Measurements from ENCODE around the gene TEAD4. TPM values are rescaled to one million over a fixed set of nuclear protein-coding genes. Genes with fewer than 3 reads are reported as not detected.

Gene TEAD4
- polyA plus RNA-seq (2012; ENCODE audit: missing spikeins): 0.45 TPM

- FAIRE-seq: no peak
- DNase-seq (ENCODE audit: insufficient read length): peak; percentile 48
- TF ChIP-seq POLR2AphosphoS5 (IDR thresholded peaks at IDR 0.05; ENCODE audit: low read depth, low read length) (no peak), TAF1 (IDR thresholded peaks at IDR 0.05; ENCODE audit: borderline replicate concordance, low read depth, low read length) (no peak), POLR2A (IDR thresholded peaks at IDR 0.05; ENCODE audit: low read depth, low read length) (no peak)
Observed at GRCh38 chr12:2959192-2959504, at the start of gene TEAD4. TSS of gene TEAD4 (plus strand) at chr12:2959397.

- FAIRE-seq (no peak), DNase-seq (ENCODE audit: insufficient read length) (no peak)
- no peak for TF ChIP-seq POLR2A (IDR thresholded peaks at IDR 0.05; ENCODE audit: low read depth, low read length)
- no peak for TF ChIP-seq POLR2AphosphoS5 (IDR thresholded peaks at IDR 0.05; ENCODE audit: low read depth, low read length)
- no peak for TF ChIP-seq TAF1 (IDR thresholded peaks at IDR 0.05; ENCODE audit: borderline replicate concordance, low read depth, low read length)
Observed at GRCh38 chr12:2912216-2912575, 47.0 kb upstream of the TEAD4 start.

GRCh38 chr12:2919249-2919648 lies 39.9 kb upstream of the TEAD4 start:
- DNase-seq (ENCODE audit: insufficient read length) (no peak), FAIRE-seq (no peak)
- no peak for TF ChIP-seq POLR2AphosphoS5 (IDR thresholded peaks at IDR 0.05; ENCODE audit: low read depth, low read length)
- TF ChIP-seq TAF1 (IDR thresholded peaks at IDR 0.05; ENCODE audit: borderline replicate concordance, low read depth, low read length): no peak
- TF ChIP-seq POLR2A (IDR thresholded peaks at IDR 0.05; ENCODE audit: low read depth, low read length): no peak

GRCh38 chr12:2922329-2922728 lies 36.9 kb upstream of the TEAD4 start:
- TF ChIP-seq POLR2AphosphoS5 (IDR thresholded peaks at IDR 0.05; ENCODE audit: low read depth, low read length) (no peak), POLR2A (IDR thresholded peaks at IDR 0.05; ENCODE audit: low read depth, low read length) (no peak), TAF1 (IDR thresholded peaks at IDR 0.05; ENCODE audit: borderline replicate concordance, low read depth, low read length) (no peak)
- no peak for FAIRE-seq
- DNase-seq (ENCODE audit: insufficient read length): no peak

GRCh38 chr12:2923057-2923456 lies 36.1 kb upstream of the TEAD4 start:
- FAIRE-seq: no peak
- no peak for DNase-seq (ENCODE audit: insufficient read length)
- TF ChIP-seq TAF1 (IDR thresholded peaks at IDR 0.05; ENCODE audit: borderline replicate concordance, low read depth, low read length): no peak
- TF ChIP-seq POLR2AphosphoS5 (IDR thresholded peaks at IDR 0.05; ENCODE audit: low read depth, low read length): no peak
- TF ChIP-seq POLR2A (IDR thresholded peaks at IDR 0.05; ENCODE audit: low read depth, low read length): no peak

- no peak for DNase-seq (ENCODE audit: insufficient read length)
- no peak for TF ChIP-seq TAF1 (IDR thresholded peaks at IDR 0.05; ENCODE audit: borderline replicate concordance, low read depth, low read length)
- FAIRE-seq: no peak
Observed at GRCh38 chr12:2924019-2924418, 35.2 kb upstream of the TEAD4 start.

GRCh38 chr12:2925322-2925995 lies 33.7 kb upstream of the TEAD4 start:
- TF ChIP-seq POLR2AphosphoS5 (IDR thresholded peaks at IDR 0.05; ENCODE audit: low read depth, low read length) (no peak), TAF1 (IDR thresholded peaks at IDR 0.05; ENCODE audit: borderline replicate concordance, low read depth, low read length) (no peak), POLR2A (IDR thresholded peaks at IDR 0.05; ENCODE audit: low read depth, low read length) (no peak)
- no peak for FAIRE-seq
- DNase-seq (ENCODE audit: insufficient read length): no peak

GRCh38 chr12:2930865-2931264 lies 28.3 kb upstream of the TEAD4 start:
- no peak for DNase-seq (ENCODE audit: insufficient read length)
- no peak for FAIRE-seq
- TF ChIP-seq POLR2A (IDR thresholded peaks at IDR 0.05; ENCODE audit: low read depth, low read length) (no peak), TAF1 (IDR thresholded peaks at IDR 0.05; ENCODE audit: borderline replicate concordance, low read depth, low read length) (no peak), POLR2AphosphoS5 (IDR thresholded peaks at IDR 0.05; ENCODE audit: low read depth, low read length) (no peak)

GRCh38 chr12:2933586-2933985 lies 25.6 kb upstream of the TEAD4 start:
- no peak for TF ChIP-seq POLR2A (IDR thresholded peaks at IDR 0.05; ENCODE audit: low read depth, low read length)
- no peak for TF ChIP-seq TAF1 (IDR thresholded peaks at IDR 0.05; ENCODE audit: borderline replicate concordance, low read depth, low read length)
- TF ChIP-seq POLR2AphosphoS5 (IDR thresholded peaks at IDR 0.05; ENCODE audit: low read depth, low read length): no peak
- FAIRE-seq (no peak), DNase-seq (ENCODE audit: insufficient read length) (no peak)

- no peak for FAIRE-seq
- TF ChIP-seq POLR2AphosphoS5 (IDR thresholded peaks at IDR 0.05; ENCODE audit: low read depth, low read length) (no peak), POLR2A (IDR thresholded peaks at IDR 0.05; ENCODE audit: low read depth, low read length) (no peak), TAF1 (IDR thresholded peaks at IDR 0.05; ENCODE audit: borderline replicate concordance, low read depth, low read length) (no peak)
- DNase-seq (ENCODE audit: insufficient read length): no peak
Observed at GRCh38 chr12:2934371-2934770, 24.8 kb upstream of the TEAD4 start.

- DNase-seq (ENCODE audit: insufficient read length) (no peak), FAIRE-seq (no peak)
- TF ChIP-seq POLR2A (IDR thresholded peaks at IDR 0.05; ENCODE audit: low read depth, low read length) (no peak), TAF1 (IDR thresholded peaks at IDR 0.05; ENCODE audit: borderline replicate concordance, low read depth, low read length) (no peak)
Observed at GRCh38 chr12:2936301-2936700, 22.9 kb upstream of the TEAD4 start.

- DNase-seq (ENCODE audit: insufficient read length) (no peak), FAIRE-seq (no peak)
- no peak for TF ChIP-seq TAF1 (IDR thresholded peaks at IDR 0.05; ENCODE audit: borderline replicate concordance, low read depth, low read length)
- TF ChIP-seq POLR2A (IDR thresholded peaks at IDR 0.05; ENCODE audit: low read depth, low read length): no peak
- TF ChIP-seq POLR2AphosphoS5 (IDR thresholded peaks at IDR 0.05; ENCODE audit: low read depth, low read length): no peak
Observed at GRCh38 chr12:2937500-2937899, 21.7 kb upstream of the TEAD4 start.

- DNase-seq (ENCODE audit: insufficient read length) (no peak), FAIRE-seq (no peak)
- TF ChIP-seq TAF1 (IDR thresholded peaks at IDR 0.05; ENCODE audit: borderline replicate concordance, low read depth, low read length): no peak
- TF ChIP-seq POLR2AphosphoS5 (IDR thresholded peaks at IDR 0.05; ENCODE audit: low read depth, low read length): no peak
- no peak for TF ChIP-seq POLR2A (IDR thresholded peaks at IDR 0.05; ENCODE audit: low read depth, low read length)
Observed at GRCh38 chr12:2939191-2939590, 20.0 kb upstream of the TEAD4 start.

Data from GM12892 (cell line).